WTC11 (cell line): ENCODE data around the gene TCF3. TPM values are rescaled to one million over a fixed set of nuclear protein-coding genes. Genes with fewer than 3 reads are reported as not detected.
"Not testable (repeated sequence)": the region's sequence is repeated elsewhere in the genome, so short reads cannot be mapped to it uniquely, and the experiment has no call there.

Source experiments
- ATAC-seq: fragments of 200-7000 bp; cut with Tn5 transposase; 2 replicates; pipeline ENCODE4 v1.10.0; 2021; ENCODE audit warnings: mild to moderate bottlenecking, moderate library complexity
- CTCF ChIA-PET: fragments of 300-600 bp; sonication (Branson Sonifier 250); formaldehyde crosslinking; loops from one replicate; lab custom pipeline; 2021; ENCODE audit warnings: antibody characterized with exemption; lab: Charles Lee
- POLR2A ChIA-PET: fragments of 350-600 bp; sonication (Branson Sonifier 250); formaldehyde crosslinking; loops from one replicate; lab custom pipeline; 2021; ENCODE audit warnings: antibody characterized with exemption; lab: Charles Lee
- DNase-seq: peaks from one replicate; pipeline ENCODE4 v3.0.0; 2021; ENCODE audit warnings: low spot score
- H3K27ac Mint-ChIP-seq: 2 replicates; pipeline ENCODE4 v1.8.0; 2021; ENCODE audit warnings: mixed read lengths
- H3K27me3 Mint-ChIP-seq: 2 replicates; pipeline ENCODE4 v1.8.0; 2021; ENCODE audit warnings: low read depth, mild to moderate bottlenecking, moderate library complexity, mixed read lengths
- H3K36me3 Mint-ChIP-seq: 2 replicates; pipeline ENCODE4 v1.8.0; 2021; ENCODE audit warnings: mixed read lengths
- H3K4me1 Mint-ChIP-seq: 2 replicates; pipeline ENCODE4 v1.8.0; 2022; ENCODE audit warnings: mixed read lengths
- H3K4me3 Mint-ChIP-seq: 2 replicates; pipeline ENCODE4 v1.8.0; 2021; ENCODE audit warnings: mild to moderate bottlenecking, moderate library complexity, mixed read lengths
- H3K9me3 Mint-ChIP-seq: 2 replicates; pipeline ENCODE4 v1.8.0; 2021; ENCODE audit warnings: mixed read lengths
- AFF4 ChIP-seq: sonication (generic); formaldehyde crosslinking; IDR thresholded peaks from 2 replicates; pipeline ENCODE4 v1.8.1; 2023; ENCODE audit warnings: mild to moderate bottlenecking, missing genetic modification reagents, borderline replicate concordance
- ATF3 ChIP-seq: sonication (generic); formaldehyde crosslinking; conservative IDR thresholded peaks from 2 replicates; pipeline ENCODE4 v1.8.1; 2022; ENCODE audit warnings: mild to moderate bottlenecking, missing genetic modification reagents
- CBFB ChIP-seq: sonication (generic); formaldehyde crosslinking; IDR thresholded peaks from 2 replicates; pipeline ENCODE4 v1.8.1; 2022; ENCODE audit warnings: mild to moderate bottlenecking, low read depth, missing genetic modification reagents
- CDX4 ChIP-seq: fragments of 250-450 bp; sonication (Bioruptor Pico); IDR thresholded peaks from 2 replicates; pipeline ENCODE4 v1.9.0; 2021; ENCODE audit warnings: moderate library complexity, mild to moderate bottlenecking, inconsistent platforms, borderline replicate concordance
- ERG ChIP-seq: fragments of 250-450 bp; sonication (Bioruptor Pico); IDR thresholded peaks from 2 replicates; pipeline ENCODE4 v1.8.0; 2021; ENCODE audit warnings: mild to moderate bottlenecking
- ESRRA ChIP-seq: sonication (generic); formaldehyde crosslinking; IDR thresholded peaks from 2 replicates; pipeline ENCODE4 v1.8.1; 2022; ENCODE audit warnings: mild to moderate bottlenecking, missing genetic modification reagents, borderline replicate concordance
- FOXP1 ChIP-seq: sonication (generic); formaldehyde crosslinking; IDR thresholded peaks from 2 replicates; pipeline ENCODE4 v1.8.0; 2022; ENCODE audit warnings: missing genetic modification reagents, mild to moderate bottlenecking, moderate library complexity, borderline replicate concordance
- MYBL2 ChIP-seq: sonication (generic); formaldehyde crosslinking; IDR thresholded peaks from 2 replicates; pipeline ENCODE4 v1.8.1; 2023; ENCODE audit warnings: mild to moderate bottlenecking, moderate library complexity, missing genetic modification reagents
- OVOL2 ChIP-seq: fragments of 250-450 bp; sonication (Bioruptor Pico); IDR thresholded peaks from 2 replicates; pipeline ENCODE4 v1.9.0; 2021; ENCODE audit warnings: mild to moderate bottlenecking, borderline replicate concordance
- TEAD4 ChIP-seq: sonication (generic); formaldehyde crosslinking; IDR thresholded peaks from 2 replicates; pipeline ENCODE4 v1.8.0; 2022; ENCODE audit warnings: mild to moderate bottlenecking, missing genetic modification reagents
- ZBTB21 ChIP-seq: sonication (generic); formaldehyde crosslinking; IDR thresholded peaks from 2 replicates; pipeline ENCODE4 v1.8.1; 2023; ENCODE audit warnings: mild to moderate bottlenecking, missing genetic modification reagents, borderline replicate concordance
- ZNF232 ChIP-seq: sonication (generic); formaldehyde crosslinking; IDR thresholded peaks from 2 replicates; pipeline ENCODE4 v1.8.0; 2022; ENCODE audit warnings: mild to moderate bottlenecking, missing genetic modification reagents
- ZNF671 ChIP-seq: fragments of 250-450 bp; sonication (Bioruptor Pico); IDR thresholded peaks from 2 replicates; pipeline ENCODE4 v1.8.0; 2021; ENCODE audit warnings: mild to moderate bottlenecking
- total RNA-seq: library from RNA; stranded (reverse); gene quantifications from 3 replicates; pipeline ENCODE4 v1.2.3, GENCODE V29; 2021
- TF ChIP-seq, protein P1 (sequence below): sonication (generic); formaldehyde crosslinking; IDR thresholded peaks from 2 replicates; pipeline ENCODE4 v1.8.1; 2023; ENCODE audit warnings: mild to moderate bottlenecking, missing genetic modification reagents

TCF3 gene
- total RNA-seq, 1 experiment from 2014 or later = 324 TPM

- no peak for TF ChIP-seq CBFB
Measured at GRCh38 chr19:1698636-1699035, 46.2 kb upstream of the TCF3 start (continued).

DNA sequence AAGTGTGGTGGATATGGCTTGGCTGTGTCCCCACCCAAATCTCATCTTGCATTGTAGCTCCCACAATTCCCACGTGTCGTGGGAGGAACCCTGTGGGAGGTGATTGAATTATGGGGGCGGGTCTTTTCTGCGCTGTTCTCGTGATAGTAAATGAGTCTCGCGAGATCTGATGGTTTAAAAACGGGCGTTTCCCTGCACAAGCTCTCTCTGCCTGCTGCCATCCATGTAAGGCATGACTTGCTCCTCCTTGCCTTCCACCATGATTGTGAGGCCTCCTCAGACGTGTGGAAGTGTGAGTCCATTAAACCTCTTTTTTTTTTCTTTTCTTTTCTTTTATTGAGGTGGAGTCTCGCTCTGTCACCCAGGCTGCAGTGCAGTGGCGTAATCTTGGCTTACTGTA lies 43.1 kb upstream of the TCF3 start:
- POLR2A ChIA-PET, CTCF ChIA-PET: not testable (repeated sequence)

DNA sequence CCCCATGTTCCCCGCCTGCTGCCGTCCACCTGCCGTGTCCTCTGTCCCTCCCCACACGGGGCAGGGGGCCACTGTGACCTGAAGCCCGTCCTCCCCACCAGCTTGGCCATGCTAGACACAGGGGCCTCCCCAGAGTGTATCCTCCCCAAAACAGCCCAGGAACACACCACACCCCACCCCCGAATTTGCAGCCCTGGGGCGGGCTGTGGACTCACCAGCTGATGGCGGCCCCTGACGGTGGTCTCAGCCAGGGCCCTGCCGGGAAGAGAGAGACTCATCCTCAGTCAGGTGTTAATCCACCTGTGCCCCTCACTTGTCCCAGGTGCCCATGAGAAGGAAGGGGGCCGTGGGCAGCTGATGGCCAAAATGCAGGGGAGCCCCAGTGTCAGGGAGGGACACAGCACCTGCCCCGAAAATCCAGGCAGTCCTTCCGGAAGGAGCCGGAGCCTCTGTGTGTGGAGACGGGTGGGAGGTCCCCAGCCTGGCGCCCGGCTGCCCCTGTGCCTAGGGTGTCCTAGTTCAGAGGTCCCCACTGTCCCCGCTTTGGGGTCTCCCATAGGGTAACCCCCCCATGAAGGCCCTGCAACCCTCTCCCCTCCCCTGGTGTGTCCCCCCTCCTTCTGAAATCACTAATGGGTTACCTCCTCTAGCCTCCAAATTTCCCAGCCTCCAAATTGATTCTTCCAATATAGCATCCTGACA lies 39.3 kb upstream of the TCF3 start:
- CTCF ChIA-PET = interaction anchor here (1.5 to 1.9 kb wide), 3 partner anchors 19 to 77 kb away, joined by 3 to 8 read pairs (median 4); no protein-coding TSS in a partner anchor
- POLR2A ChIA-PET = no interaction called here
- no peak for TF ChIP-seq CDX4 (CRISPR knock-in tag)
- no peak for TF ChIP-seq ZNF671 (CRISPR knock-in tag)
- no peak for TF ChIP-seq OVOL2 (CRISPR knock-in tag)
- no peak for TF ChIP-seq CBFB
- TF ChIP-seq ATF3 = no peak
- TF ChIP-seq ERG (CRISPR knock-in tag) = no peak
- no peak for TF ChIP-seq FOXP1
- TF ChIP-seq MYBL2 = no peak
- TF ChIP-seq, protein P1, sequence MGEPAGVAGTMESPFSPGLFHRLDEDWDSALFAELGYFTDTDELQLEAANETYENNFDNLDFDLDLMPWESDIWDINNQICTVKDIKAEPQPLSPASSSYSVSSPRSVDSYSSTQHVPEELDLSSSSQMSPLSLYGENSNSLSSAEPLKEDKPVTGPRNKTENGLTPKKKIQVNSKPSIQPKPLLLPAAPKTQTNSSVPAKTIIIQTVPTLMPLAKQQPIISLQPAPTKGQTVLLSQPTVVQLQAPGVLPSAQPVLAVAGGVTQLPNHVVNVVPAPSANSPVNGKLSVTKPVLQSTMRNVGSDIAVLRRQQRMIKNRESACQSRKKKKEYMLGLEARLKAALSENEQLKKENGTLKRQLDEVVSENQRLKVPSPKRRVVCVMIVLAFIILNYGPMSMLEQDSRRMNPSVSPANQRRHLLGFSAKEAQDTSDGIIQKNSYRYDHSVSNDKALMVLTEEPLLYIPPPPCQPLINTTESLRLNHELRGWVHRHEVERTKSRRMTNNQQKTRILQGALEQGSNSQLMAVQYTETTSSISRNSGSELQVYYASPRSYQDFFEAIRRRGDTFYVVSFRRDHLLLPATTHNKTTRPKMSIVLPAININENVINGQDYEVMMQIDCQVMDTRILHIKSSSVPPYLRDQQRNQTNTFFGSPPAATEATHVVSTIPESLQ = no peak
- TF ChIP-seq TEAD4 = no peak
- TF ChIP-seq ZBTB21 (CRISPR knock-in tag) = no peak
- TF ChIP-seq AFF4 = no peak
- TF ChIP-seq ESRRA (CRISPR knock-in tag) = no peak
- TF ChIP-seq ZNF232 (CRISPR knock-in tag) = no peak
- TF ChIP-seq, all 79 proteins: peak for 0
- DNase-seq (no peak), ATAC-seq (no peak)
- Mint-ChIP-seq H3K9me3 (peaks cover 18% of the 10 kb centered on the region), H3K4me3 (peak overlapping the region; percentile 20; the same call in 1 of the 2 replicates), H3K27ac (no peak overlapping the region), H3K36me3 (peaks cover 11% of the 10 kb centered on the region), H3K27me3 (peaks cover 72% of the 10 kb centered on the region), H3K4me1 (peaks cover 6% of the 10 kb centered on the region; the same call in 1 of the 2 replicates)

More for the DNA sequence above, 43.1 kb upstream of the TCF3 start:
- peaks cover 11% of the 10 kb centered on the region for H3K36me3 Mint-ChIP-seq
- not testable (repeated sequence) for H3K4me1 Mint-ChIP-seq, H3K27ac Mint-ChIP-seq, DNase-seq, H3K4me3 Mint-ChIP-seq, ATAC-seq
- H3K27me3 Mint-ChIP-seq = peaks cover 52% of the 10 kb centered on the region
- peaks cover 18% of the 10 kb centered on the region for H3K9me3 Mint-ChIP-seq
